Activated T-helper 1 cell treated with anti-CD3 and anti-CD28 coated beads, Interleukin-2, amount 50 U/mL, for 16 hours (primary cell): ENCODE data around the gene TANK.
A peak's percentile ranks its signal among the peaks of the same experiment; 100 is the strongest.

Experiments
- DNase-seq, 2 donors: peaks; one replicate each; pipeline ENCODE4 v3.0.0-alpha.2; 2020; ENCODE audit warnings: low read depth in 1 of 2, low spot score in 1 of 2

The TANK gene, protein sequence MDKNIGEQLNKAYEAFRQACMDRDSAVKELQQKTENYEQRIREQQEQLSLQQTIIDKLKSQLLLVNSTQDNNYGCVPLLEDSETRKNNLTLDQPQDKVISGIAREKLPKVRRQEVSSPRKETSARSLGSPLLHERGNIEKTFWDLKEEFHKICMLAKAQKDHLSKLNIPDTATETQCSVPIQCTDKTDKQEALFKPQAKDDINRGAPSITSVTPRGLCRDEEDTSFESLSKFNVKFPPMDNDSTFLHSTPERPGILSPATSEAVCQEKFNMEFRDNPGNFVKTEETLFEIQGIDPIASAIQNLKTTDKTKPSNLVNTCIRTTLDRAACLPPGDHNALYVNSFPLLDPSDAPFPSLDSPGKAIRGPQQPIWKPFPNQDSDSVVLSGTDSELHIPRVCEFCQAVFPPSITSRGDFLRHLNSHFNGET

DNA sequence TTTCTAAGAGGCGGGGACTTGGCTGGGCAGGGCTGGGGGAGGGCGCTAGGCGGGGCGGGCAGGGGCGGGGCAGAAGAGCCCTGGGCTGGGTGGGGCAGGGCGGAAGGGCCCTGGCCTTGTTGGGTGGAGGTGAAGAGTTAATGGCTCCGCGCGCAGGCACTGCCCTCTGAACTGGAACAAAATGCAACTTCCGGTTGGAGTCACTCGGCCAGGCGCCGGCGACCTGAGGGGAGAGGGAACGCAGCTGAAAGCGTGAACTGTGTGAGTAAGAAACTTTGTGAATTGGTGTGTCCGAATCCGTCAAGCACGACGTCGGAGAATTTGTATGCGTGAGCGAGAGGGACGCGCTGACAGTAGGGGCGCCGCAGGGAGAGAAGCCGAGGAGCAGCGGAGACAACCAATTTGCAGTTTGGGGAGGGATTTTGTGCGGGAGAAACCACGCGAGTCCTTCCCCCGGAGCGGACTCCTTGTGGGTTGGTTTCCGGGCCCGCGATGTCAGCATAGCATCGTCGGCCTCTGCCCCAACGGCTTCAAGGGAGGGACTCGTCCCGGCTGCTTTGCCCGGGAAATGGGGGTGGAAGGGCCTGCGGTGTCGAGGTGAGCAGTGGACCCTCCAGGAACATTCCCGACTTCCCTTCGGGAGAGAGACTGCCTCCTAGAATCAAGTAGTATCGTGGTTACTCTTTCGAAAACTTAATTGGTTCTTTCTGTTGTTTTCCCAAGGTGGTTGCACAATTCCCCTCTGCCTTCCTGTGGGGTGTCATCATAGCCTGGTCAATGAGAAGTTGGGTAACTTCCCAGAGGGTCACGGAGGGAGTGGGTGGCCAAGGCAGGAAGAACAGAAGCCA is at the start of gene TANK:
Gene TANK, plus strand, starts transcription at position 203 of the 848 bp plus-strand sequence. CDS start 19,235 bp downstream, outside the sequence.
- DNase-seq, result peak; percentile 74 to 78

DNA sequence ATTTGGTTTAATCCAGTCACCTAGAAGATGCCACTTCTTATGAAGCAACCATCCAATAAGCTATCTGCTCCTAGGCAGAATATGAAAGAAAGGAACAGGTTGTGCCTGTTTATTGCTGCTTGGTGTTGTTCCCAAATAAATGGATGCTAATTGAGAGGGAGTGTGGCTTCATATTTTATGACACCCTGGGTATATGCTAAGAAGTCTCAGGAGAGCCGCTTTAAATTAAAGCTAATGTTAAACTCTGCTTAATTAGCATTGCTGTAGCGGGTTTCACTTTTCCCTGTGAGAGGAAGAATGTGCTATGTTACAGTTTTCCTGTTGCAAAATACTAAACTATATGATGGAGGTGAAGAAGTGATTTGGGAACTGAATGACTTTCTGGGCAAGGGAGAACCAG is 48.7 kb upstream of the TANK start:
- no peak for DNase-seq

DNA sequence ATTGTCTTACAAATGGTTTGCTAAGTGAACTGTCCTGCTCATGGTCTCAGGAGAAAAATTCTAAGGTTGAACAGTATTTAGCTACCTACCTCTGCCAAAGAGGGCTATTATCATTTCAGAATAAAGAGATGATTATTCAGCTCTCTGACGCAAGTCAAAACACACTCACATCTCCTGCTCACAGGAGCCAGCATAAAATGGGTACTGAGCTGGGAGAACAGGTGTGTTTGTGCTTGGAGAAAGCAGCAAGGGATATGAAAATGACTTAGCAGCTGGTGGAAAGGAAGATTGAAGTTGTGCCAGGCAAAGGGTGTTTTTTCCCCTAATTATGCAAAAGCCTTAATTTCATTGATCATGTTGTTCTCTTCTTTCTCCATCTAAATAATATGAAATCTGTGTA is 47.3 kb upstream of the TANK start:
- DNase-seq, result no peak

DNA sequence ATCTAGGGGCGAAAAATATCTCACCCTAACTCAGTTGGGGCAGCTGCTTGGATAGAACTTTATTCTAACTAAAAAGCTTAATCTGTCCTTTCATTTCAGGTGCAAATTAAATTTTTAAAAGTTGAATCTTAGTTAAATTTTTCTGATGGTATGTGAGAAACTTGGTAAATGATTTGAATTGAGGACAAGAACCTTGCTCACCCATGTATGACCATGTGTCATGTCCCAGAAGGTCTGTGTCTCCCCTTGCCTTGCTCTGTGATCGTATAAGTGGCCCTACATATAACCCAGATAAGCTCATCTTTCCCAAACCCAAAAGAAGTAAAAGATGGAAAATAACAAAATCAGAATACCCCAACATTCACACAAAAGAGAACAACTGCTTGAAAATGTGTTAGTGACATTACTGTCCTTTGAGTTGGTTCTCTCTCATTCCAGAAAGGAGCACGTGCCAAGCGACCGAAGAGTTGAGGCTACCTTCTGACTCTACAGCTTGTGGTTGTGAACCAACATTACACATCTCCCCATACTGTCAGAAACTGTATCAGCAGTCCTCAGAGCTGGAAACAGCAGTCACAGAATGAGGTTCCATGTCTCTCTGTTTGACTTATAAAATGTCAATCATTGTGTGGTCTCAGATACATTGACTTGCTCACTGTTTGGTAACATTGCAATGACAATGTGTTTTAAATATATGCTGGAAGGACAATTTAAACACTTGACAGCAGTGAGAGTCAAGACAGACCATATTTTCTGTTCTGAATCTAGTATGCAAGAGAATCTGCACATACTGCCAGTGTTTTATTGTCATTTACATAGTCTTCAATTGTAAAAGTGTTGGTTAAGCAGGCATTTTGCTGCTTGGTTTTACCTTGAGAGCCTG is 46.3 kb upstream of the TANK start:
- DNase-seq, result no peak

DNA sequence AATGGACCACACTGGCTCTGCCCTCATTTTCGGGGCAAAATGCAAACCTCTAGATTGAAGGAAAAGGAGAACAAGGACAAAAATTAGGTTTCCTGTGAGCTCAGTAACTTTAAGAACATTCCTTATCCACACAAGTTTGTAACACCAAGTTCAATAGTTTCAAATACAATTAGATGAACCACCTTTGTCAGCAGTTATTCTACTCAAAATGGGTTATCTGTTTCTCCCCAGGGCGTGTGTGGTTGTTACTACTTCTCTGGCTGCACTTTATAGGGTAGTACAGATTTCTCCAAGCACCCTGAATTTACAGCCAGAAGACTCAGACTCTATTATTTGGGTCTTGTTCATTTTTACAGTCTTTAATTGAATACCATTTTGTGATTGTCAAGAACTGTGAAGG is 45.0 kb upstream of the TANK start:
- no peak for DNase-seq

DNA sequence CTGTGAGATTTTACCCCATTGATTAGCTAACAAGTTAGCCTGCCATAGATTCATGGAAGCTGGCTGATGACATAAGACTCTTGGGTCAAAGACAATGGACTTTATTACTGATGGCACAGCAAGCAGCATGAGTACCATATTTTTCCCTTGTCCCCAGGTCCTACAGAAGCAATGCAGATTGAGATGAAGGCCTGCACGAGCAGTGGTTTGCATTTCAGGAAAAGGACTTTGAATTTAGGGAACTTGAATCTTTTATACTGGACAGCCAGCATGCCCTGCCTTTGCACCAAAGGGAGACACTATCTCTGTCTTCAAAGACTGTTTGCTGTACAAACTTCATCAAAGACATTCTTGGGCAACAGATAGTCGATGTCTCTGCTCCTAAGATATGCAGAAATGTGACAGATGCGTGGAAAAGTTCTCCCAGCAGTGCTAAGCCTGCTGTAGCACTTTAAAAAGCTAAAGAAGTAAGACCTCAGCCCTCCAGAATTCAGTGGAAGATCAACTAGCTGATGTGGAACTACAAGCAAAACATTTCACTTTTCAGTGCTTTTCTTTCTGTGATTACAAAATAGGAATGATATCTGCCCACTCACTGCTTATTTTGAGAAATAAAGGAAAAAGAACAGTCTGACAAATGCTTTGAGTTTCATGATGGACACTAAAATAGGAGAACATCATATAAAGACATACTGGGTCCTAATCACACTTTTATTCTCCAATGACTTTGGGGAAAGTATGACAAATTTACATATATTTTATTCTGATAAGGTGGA is 44.4 kb upstream of the TANK start:
- DNase-seq, result no peak

DNA sequence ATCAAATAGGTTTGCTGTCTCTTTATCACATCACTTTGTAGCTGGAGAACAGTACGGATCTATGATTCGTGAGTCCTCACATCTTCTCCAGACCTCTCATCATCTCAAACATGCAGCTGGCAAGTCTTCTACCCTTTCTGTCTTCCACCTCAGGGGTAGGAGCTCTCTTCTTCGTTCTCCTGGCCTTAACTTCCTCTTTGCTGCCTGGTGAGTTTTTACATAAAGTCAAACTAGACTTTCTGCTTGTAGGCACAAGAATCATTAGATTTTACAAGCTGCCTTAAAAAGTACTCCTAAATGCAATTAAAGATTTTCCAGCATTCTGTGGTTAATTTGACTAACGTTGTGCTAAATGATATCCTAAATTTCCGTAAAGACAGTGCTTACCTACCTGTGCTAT is 43.7 kb upstream of the TANK start:
- no peak for DNase-seq

DNA sequence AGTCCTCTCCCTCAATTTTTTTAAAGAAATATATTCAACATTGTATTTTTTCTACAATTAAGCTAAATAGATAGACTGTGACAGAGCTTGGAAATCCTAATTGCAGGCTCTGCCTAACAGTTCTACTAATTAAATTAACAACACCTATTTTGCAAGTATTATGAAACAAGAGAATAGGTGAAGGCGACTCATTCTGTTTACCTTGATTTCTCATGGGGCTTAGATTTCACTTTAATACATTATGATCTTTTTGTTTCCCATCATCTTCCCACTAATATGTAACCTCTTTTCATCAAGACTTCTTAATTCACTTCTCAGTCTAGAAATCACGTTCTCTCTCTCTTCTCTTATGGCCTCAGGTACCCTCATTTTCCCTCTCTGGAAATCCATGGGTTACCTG is 42.7 kb upstream of the TANK start:
- no peak for DNase-seq

DNA sequence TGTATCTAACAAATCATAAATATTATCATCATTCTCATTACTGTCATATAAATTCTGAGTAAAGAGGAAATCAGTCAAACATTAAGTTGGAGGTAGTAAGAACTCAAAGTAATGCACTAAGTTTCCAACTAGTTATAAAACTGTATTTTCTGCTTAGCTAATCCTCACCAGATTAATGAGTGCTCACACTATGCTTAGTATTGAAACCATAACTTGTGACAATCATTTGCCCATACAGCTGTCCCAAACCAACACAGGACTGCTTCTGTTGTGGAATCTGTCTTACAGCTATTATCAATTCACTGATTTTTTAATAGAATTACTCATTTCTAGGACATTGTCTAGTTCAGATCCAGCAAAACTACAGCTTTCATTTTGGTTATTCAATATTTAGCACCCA is 41.5 kb upstream of the TANK start:
- DNase-seq, result no peak

DNA sequence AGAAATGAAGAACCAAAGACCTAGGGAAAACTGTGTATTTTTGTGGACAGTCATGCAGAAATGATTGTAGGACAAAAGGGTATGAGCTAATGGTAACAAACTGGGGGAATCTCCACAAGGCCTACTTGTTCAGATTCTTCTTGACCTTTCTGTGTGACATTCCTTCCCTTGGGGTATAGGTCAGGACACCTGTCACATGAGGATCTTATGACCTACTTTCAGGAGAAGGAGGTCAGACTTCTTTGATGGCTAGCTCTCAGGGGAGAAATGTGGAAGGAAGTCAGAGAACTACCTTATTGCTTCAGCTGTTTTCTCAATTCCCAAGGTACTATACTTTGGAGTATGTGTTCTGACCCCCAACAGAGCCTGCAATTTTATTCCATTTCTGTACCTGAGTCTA is 40.7 kb upstream of the TANK start:
- DNase-seq, result no peak

DNA sequence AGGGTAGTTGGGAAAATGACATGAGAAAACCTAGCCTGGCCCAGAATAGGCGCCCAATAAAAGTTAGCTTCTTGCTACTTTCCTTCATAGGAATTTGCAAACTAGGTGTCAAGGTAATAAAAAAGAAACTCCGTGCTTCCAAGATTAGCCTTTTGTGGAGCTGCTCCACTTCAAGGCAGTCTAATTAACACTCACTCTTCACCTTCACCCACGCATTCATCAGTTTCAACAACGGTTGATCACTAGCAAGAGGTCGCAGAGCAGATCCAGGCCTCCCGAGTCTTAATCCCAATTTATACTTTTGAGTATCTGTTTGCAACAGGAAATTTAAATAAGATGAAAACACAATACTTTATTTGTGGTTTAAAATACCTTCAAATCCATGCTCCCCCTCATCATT is 39.5 kb upstream of the TANK start:
- DNase-seq, result no peak

DNA sequence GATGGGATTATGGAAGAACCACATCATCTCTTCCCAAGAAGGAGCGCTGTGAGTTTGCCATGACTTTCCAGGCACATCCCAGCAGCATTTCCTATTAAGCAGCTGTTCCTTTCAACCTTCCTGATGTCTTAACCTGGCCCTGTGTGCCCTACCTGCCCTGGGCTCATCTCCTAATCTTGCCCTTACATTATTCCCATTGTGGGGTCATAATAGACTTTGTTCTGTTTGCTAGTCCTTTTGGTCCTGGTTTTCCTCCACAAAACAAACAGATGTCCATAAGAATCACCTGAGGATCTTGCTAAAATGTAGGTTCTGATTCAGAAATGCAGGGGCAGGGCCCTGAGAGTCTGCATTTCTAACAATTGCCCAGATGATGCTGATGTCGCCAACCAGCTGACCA is 38.6 kb upstream of the TANK start:
- no peak for DNase-seq

DNA sequence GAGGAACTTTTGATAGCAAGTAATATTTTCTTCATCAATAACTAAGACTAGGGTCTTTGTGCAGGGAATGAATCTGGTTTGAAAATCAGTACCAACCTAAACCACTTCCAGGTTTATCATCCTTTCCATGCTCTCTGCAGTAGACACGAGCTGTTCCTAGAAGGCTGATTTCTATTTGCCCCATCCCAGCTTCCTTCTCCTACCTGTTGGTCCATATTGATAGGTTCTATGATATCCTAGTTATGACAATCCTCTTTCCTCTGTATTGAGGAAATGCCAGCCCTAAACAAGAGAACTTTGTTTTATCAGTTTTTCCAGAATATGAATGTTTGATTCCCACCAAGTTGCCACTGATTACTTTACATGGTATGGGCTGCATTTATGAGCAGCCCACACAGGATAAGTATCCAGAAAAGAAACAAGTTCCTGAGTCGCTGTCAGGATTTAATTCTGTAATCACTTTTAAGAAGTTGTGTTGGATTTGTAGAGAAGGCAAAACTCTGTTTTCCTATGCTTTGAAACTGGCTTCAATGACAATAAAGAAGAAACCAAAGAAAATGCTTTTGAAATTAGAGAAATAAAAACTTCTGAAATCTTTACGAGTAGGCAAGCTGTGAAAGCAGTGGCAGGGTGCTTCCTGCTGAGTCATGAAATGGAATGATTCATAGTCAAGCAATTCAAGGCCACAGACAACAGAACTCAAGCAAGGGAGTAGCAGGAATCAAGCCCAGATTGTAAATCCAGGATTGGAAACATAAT is 37.3 kb upstream of the TANK start:
- no peak for DNase-seq

DNA sequence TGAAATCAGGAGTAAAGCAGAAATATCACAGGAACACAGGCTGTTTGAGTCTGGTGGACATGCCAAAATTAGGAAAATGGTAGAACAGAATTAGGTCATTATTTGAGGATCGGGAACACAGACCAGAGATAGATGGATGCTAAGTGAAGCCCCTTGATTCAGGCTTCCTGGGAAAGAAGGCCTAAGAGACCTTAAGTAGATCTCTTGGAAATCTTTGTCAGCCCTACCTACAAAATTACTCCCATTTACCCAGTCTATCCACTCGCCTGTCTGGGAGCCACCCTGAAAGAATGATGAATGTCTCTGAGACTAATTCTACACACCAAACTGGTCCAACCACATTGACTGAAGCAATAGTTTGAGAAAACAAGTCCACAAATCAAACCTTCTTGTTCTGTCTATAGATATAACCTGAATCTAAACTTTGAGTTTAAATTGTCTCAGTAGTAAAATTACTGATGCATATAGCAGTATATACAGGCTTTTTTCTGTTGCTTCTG is 36.6 kb upstream of the TANK start:
- no peak for DNase-seq

DNA sequence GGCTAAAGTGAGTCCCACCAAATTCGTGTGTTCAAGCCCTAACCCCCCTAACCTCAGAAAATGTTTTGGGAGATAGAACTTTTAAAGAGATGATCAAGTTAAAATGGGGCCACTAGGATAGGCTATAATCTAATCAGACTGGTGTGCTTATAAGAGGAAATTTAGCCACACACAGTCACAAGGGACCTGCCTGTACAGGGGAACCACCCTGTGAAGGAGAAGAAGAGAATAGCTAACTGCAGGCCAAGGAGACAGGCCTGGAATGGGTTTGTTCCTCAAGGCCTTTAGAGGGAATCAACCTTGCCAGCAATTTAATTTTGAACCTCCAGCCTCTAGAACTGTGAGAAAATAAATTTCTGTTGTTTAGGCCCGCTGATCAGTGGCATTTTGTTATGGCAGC is 36.0 kb upstream of the TANK start:
- no peak for DNase-seq

DNA sequence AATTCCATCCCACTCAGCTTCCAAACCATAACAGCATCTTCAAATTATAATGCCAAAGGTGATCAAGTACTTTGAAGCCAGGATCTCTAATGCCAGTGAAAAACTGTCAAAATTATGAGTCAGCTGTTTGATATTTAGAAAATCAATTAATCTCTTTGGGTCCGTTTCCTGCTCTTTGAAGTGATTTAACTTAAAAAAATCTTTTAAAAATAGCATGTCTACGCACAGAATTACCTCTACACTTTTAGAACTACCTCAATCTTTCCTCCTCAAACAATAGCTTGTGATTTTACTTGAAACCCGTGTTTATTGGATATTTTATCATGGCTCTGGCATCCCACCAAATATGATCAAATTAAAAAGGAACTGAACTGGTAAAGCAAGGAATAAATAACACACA is 31.3 kb upstream of the TANK start:
- no peak for DNase-seq

DNA sequence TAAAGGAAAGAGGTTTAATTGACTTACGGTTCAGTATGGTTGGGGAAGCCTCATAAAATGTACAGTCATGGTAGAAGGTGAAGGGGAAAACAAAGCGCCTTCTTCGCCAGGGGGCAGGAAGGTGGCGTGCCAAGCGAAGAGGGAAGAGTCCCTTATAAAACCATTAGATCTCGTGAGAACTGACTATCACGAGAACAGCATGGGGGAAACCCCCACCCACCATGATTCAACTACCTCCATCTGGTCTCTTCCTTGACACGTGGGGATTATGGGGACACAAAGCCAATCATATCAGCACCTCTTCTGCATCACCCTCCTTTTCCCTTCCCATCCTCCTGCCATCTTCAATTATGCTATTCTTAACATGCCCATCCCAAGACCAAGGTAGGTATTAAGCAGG is 29.9 kb upstream of the TANK start:
- DNase-seq, result no peak

DNA sequence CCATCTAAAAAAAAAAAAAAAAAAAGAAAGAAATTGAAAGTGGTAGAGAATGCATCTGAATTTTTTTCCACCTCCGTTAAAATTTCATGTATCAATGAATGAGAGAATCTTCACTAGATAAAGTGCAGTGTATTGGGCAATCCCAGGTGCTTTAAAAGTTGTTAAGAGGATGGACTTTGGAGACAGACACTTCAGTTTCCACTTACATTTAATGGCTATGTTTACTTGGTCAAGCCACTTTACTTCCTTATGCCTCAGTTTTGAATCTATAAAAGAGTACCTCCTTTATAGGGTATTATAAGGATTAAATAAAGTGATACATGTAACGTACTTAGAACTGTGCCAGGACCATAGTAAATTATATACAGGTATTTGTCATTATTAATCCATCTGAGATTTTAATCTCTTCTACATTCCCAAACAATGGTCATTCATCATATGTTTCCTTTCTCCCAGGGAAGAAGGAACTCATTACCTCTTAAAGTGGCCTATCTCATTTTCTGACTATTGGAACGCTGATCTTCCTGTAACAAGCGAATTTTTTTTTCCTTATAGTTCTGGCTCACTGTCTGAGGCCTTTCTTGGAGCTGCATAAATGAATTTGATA is 29.1 kb upstream of the TANK start:
- DNase-seq, result no peak

DNA sequence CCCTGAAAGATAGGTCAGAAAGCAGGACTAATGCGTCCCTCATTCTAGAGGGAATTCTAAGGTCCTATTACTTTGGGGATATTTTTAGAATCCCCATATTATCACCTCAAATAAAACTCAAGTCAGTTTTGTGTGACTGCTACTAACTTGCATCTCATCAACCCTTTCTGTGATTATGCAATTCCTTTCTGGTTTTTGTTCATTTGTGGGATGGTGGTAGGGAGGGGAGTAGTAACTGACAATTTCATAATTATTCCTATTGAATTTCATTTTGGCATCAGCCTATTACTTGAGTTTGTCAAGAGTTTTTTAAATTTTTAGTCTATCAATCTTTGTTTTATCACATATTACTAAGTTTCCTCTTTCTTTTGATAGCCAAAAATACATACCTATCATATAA is 28.4 kb upstream of the TANK start:
- DNase-seq, result no peak
